Neural crest cell (in vitro differentiated cells): ENCODE data around the gene COL8A2. TPM values are rescaled to one million over a fixed set of nuclear protein-coding genes. Genes with fewer than 3 reads are reported as not detected.

Experiments used
- DNase-seq: peaks from one replicate; pipeline ENCODE4 v3.0.0; 2021; ENCODE audit warnings: low read depth, mixed read lengths, low spot score
- H3K27ac Mint-ChIP-seq: one replicate; pipeline ENCODE4 v1.8.0; 2021; ENCODE audit warnings: mild to moderate bottlenecking, mixed read lengths; ENCODE audit not compliant: unreplicated experiment
- H3K27me3 Mint-ChIP-seq: 2 replicates; pipeline ENCODE4 v1.8.0; 2021; ENCODE audit warnings: low read depth, mild to moderate bottlenecking, mixed read lengths
- H3K36me3 Mint-ChIP-seq: 2 replicates; pipeline ENCODE4 v1.8.0; 2021; ENCODE audit warnings: low read depth, mild to moderate bottlenecking, mixed read lengths
- H3K4me1 Mint-ChIP-seq: 2 replicates; pipeline ENCODE4 v1.8.0; 2021; ENCODE audit warnings: mixed read lengths
- H3K4me3 Mint-ChIP-seq: one replicate; pipeline ENCODE4 v1.8.0; 2021; ENCODE audit warnings: mild to moderate bottlenecking, mixed read lengths
- H3K9me3 Mint-ChIP-seq: 2 replicates; pipeline ENCODE4 v1.8.0; 2021; ENCODE audit warnings: mixed read lengths
- CTCF ChIP-seq: fragments of 200-600 bp; sonication (generic); conservative IDR thresholded peaks from 2 replicates; pipeline ENCODE4 v1.5.0; 2021; ENCODE audit warnings: antibody characterized with exemption, mild to moderate bottlenecking
- total RNA-seq: library from RNA; stranded (reverse); gene quantifications from 2 replicates; pipeline ENCODE4 v1.2.1, GENCODE V29; 2021

The COL8A2 gene
- total RNA-seq, 1 donor from 2014 or later, result 0.09 TPM

DNA sequence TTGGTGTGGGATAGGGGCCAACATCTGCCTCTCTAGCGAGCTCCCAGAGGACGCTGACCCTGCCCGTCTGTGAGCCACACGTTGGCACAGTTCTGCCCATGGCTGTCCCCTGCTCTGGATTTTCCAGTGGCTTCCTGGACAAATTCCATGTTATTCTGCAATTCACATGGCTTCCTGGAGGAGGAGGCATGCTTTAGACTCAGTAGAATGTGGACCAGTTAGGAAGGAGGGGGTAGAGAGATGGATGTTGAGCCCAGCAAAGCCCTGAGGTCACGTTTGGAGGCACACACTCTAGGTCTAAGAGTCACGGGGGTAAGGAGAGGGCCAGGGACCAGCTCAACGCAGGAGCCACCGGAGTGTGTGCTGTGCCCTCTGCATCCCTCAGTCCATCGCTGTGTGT lies 12.2 kb downstream of the COL8A2 start:
- Mint-ChIP-seq H3K27ac (no peak overlapping the region), H3K9me3 (no peaks in the 10 kb centered on the region), H3K36me3 (no peaks in the 10 kb centered on the region), H3K4me3 (no peak overlapping the region), H3K4me1 (no peaks in the 10 kb centered on the region), H3K27me3 (no peaks in the 10 kb centered on the region)
- no peak for TF ChIP-seq CTCF
- DNase-seq, result no peak

DNA sequence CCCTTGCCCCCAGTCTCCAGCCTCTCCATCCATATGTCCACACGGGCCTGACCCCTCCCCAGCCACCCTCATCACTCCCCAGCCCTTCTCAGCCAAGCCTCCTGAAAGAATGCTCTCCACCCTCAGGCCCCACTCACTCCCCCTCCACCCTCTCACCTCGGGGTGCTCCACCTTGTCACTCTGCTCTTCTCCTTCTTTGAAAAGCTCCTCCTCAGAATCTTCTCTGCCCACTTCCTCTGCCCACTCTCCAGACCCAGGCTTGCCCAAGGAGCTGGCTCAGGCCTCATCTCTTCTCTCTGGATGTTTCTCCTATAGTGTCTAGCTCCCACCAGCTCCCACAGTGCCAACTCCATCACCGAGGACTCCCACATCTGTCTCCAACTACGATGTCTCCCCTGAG lies 13.9 kb downstream of the COL8A2 start:
- no peaks in the 10 kb centered on the region for H3K4me1 Mint-ChIP-seq
- H3K36me3 Mint-ChIP-seq, result no peaks in the 10 kb centered on the region
- H3K27ac Mint-ChIP-seq, result peak overlapping the region; percentile 53
- TF ChIP-seq CTCF, result no peak
- H3K9me3 Mint-ChIP-seq, result no peaks in the 10 kb centered on the region
- DNase-seq, result no peak
- H3K4me3 Mint-ChIP-seq, result no peak overlapping the region
- H3K27me3 Mint-ChIP-seq, result no peaks in the 10 kb centered on the region

DNA sequence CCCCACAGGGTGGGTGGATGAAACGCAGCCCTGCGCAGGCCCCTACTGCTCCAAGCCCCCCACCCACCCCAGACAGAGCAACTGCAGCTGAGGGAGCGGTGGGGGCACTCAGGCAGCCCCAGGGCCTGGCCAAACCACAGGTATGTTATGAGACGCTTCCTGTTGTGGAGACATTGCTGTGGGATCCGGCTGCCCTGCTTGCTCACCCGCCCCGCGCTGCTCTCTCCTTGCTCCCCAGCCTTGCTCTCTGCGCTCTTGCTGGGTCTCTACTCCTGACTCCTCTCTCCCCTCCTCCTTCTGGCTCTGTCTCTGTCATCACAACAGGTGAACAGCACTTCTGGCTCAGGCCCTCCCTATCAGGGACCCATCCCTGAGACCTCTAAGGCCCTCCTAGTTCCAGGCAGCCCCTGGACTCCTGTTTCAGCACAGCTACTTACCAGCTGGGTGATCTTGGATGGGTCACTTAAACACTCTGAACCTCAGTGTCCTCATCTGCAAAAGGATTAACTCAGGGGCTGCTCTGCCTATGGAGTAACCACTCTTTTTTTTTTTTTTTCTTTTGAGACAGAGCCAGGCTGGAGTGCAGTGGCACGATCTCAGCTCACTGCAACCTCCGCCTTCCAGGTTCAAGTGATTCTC lies 15.9 kb downstream of the COL8A2 start:
- DNase-seq, result no peak
- no peak overlapping the region for H3K27ac Mint-ChIP-seq
- H3K4me3 Mint-ChIP-seq, result no peak overlapping the region

DNA sequence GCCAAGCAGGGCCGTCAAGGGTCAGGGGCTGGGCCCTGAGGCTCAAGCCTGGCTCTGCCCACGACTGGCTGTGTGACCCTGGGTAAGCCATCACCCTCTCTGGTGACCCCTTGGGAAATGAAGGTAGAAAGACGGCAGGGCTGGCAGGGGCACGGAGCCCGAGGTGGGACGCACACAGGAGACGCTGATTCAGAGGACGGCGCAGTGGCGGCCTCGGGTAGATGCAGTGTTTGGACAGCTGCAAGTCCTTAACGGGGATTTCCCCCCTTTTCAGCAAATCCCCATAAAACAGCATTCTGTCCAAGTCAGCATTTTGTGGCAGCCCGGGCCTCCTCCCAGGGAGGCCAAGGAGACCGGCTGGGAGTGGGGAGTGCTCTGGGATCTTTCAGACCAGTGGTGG lies 16.7 kb downstream of the COL8A2 start:
- Mint-ChIP-seq H3K4me3 (no peak overlapping the region), H3K9me3 (no peaks in the 10 kb centered on the region), H3K27ac (peak overlapping the region; percentile 57), H3K4me1 (no peaks in the 10 kb centered on the region), H3K36me3 (no peaks in the 10 kb centered on the region), H3K27me3 (no peaks in the 10 kb centered on the region)
- DNase-seq, result no peak
- no peak for TF ChIP-seq CTCF

More for the DNA sequence above, 15.9 kb downstream of the COL8A2 start:
- H3K9me3 Mint-ChIP-seq, result no peaks in the 10 kb centered on the region
- H3K4me1 Mint-ChIP-seq, result no peaks in the 10 kb centered on the region
- H3K27me3 Mint-ChIP-seq, result no peaks in the 10 kb centered on the region
- no peaks in the 10 kb centered on the region for H3K36me3 Mint-ChIP-seq
- TF ChIP-seq CTCF, result no peak

- no peaks in the 10 kb centered on the region for H3K27me3 Mint-ChIP-seq
- DNase-seq, result no peak
- no peak for TF ChIP-seq CTCF
- H3K9me3 Mint-ChIP-seq, result no peaks in the 10 kb centered on the region
- no peak overlapping the region for H3K27ac Mint-ChIP-seq
- H3K36me3 Mint-ChIP-seq, result no peaks in the 10 kb centered on the region
- H3K4me3 Mint-ChIP-seq, result no peak overlapping the region
- H3K4me1 Mint-ChIP-seq, result no peaks in the 10 kb centered on the region
Observed at GRCh38 chr1:36107394-36107793, 17.6 kb downstream of the COL8A2 start.
